ENCODE measurements around the gene USP17L26. TPM values are rescaled to one million over a fixed set of nuclear protein-coding genes. Genes with fewer than 3 reads are reported as not detected.

USP17L26 gene
- total RNA-seq, 1 experiment from 2014 or later, result not detected

Other genes starting within 250 kb of the USP17L26 start
- not detected in 2 replicates for gene FAM90A26, start 164.2 kb upstream of the USP17L26 start, total RNA-seq (2014; rRNA removed; shearing (Covaris generic))
- not detected in 2 replicates for gene USP17L10, start 124.0 kb upstream of the USP17L26 start, total RNA-seq (2014; rRNA removed; shearing (Covaris generic))
- gene USP17L11, start 119.3 kb upstream of the USP17L26 start, total RNA-seq (2014; rRNA removed; shearing (Covaris generic)), result not detected in 2 replicates
- gene USP17L12, start 114.5 kb upstream of the USP17L26 start, total RNA-seq (2014; rRNA removed; shearing (Covaris generic)), result not detected in 2 replicates
- not detected in 2 replicates for gene USP17L13, start 109.8 kb upstream of the USP17L26 start, total RNA-seq (2014; rRNA removed; shearing (Covaris generic))
- not detected in 2 replicates for gene USP17L15, start 100.3 kb upstream of the USP17L26 start, total RNA-seq (2014; rRNA removed; shearing (Covaris generic))
- gene USP17L17, start 90.8 kb upstream of the USP17L26 start, total RNA-seq (2014; rRNA removed; shearing (Covaris generic)), result not detected in 2 replicates
- not detected in 2 replicates for gene USP17L18, start 86.0 kb upstream of the USP17L26 start, total RNA-seq (2014; rRNA removed; shearing (Covaris generic))
- not detected in 2 replicates for gene USP17L19, start 81.3 kb upstream of the USP17L26 start, total RNA-seq (2014; rRNA removed; shearing (Covaris generic))
- not detected in 2 replicates for gene USP17L20, start 76.5 kb upstream of the USP17L26 start, total RNA-seq (2014; rRNA removed; shearing (Covaris generic))
- gene USP17L21, start 71.8 kb upstream of the USP17L26 start, total RNA-seq (2014; rRNA removed; shearing (Covaris generic)), result not detected in 2 replicates
- gene USP17L22, start 67.0 kb upstream of the USP17L26 start, total RNA-seq (2014; rRNA removed; shearing (Covaris generic)), result not detected in 2 replicates
- gene USP17L24, start 9.5 kb upstream of the USP17L26 start, total RNA-seq (2014; rRNA removed; shearing (Covaris generic)), result not detected in 2 replicates
- not detected in 2 replicates for gene USP17L25, start 4.7 kb upstream of the USP17L26 start, total RNA-seq (2014; rRNA removed; shearing (Covaris generic))
- gene USP17L5, start 4.7 kb downstream of the USP17L26 start, total RNA-seq (2014; rRNA removed; shearing (Covaris generic)), result not detected in 2 replicates
- gene USP17L27, start 9.5 kb downstream of the USP17L26 start, total RNA-seq (2014; rRNA removed; shearing (Covaris generic)), result not detected in 2 replicates
- gene USP17L28, start 14.2 kb downstream of the USP17L26 start, total RNA-seq (2014; rRNA removed; shearing (Covaris generic)), result not detected in 2 replicates
- gene USP17L29, start 19.0 kb downstream of the USP17L26 start, total RNA-seq (2014; rRNA removed; shearing (Covaris generic)), result not detected in 2 replicates
- gene USP17L30, start 28.5 kb downstream of the USP17L26 start, total RNA-seq (2014; rRNA removed; shearing (Covaris generic)), result not detected in 2 replicates
- gene DEFB131A, start 109.8 kb downstream of the USP17L26 start, total RNA-seq (2014; rRNA removed; shearing (Covaris generic)), result not detected in 2 replicates

Data from SJCRH30 (cell line).